ENCODE results near the gene DCXR. TPM values are rescaled to one million over a fixed set of nuclear protein-coding genes. Genes with fewer than 3 reads are reported as not detected.

DCXR gene
- total and polyA plus RNA-seq, 2 experiments from 2014 or later: 86.9 to 137 TPM

DNA sequence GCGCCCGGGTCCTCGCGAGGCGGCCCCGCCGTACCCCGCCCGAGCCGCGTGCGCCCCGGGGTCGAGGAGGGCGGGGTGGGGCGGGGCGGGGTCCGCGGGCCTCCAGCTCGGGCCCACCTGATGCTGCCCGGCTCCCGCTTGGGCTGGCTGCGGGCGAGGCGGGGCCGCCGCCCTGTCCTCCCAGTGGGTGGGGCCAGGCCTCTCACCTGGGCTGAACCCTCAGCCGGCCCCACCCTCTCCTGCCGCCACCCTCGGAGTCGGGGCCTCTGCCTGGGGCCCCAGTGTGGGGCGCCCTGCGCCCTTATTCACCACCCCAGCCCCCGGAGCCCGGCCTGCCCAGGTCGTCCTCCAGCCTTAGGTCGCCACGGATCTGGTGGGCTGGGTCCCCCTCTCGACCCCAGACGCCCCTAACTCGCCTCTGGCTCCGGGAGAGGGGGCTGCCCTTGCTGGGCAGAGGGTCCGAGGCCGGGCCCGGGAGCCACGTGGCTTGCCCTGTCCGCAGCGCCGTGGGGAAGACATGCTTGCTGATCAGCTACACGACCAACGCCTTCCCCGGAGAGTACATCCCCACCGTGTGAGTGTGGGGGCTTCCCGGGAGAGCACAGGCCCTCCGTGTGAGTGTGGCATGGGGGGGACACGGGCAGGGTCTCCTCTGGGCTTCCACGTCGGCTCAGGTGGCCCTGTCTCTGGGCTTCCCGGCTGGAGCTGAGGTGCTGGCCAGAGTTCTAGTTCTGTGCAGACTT is 5.4 kb downstream of the DCXR start:
- TF ChIP-seq EZH2phosphoT487 (IDR thresholded peaks at IDR 0.05; ENCODE audit: unreplicated experiment): no peak
- TF ChIP-seq CREB1 (CRISPR knock-in tag; IDR thresholded peaks at IDR 0.05; ENCODE audit: low read depth): no peak
- no peak for TF ChIP-seq ZNF331 (CRISPR knock-in tag; IDR thresholded peaks at IDR 0.05; ENCODE audit: low read depth)
- peak; percentile 49; the same call in 1 of the 2 replicates for TF ChIP-seq POLR2AphosphoS5 (IDR thresholded peaks at IDR 0.05; ENCODE audit: low read depth)
- TF ChIP-seq REST (IDR thresholded peaks at IDR 0.05; ENCODE audit: unreplicated experiment): no peak
- TF ChIP-seq, protein P1, sequence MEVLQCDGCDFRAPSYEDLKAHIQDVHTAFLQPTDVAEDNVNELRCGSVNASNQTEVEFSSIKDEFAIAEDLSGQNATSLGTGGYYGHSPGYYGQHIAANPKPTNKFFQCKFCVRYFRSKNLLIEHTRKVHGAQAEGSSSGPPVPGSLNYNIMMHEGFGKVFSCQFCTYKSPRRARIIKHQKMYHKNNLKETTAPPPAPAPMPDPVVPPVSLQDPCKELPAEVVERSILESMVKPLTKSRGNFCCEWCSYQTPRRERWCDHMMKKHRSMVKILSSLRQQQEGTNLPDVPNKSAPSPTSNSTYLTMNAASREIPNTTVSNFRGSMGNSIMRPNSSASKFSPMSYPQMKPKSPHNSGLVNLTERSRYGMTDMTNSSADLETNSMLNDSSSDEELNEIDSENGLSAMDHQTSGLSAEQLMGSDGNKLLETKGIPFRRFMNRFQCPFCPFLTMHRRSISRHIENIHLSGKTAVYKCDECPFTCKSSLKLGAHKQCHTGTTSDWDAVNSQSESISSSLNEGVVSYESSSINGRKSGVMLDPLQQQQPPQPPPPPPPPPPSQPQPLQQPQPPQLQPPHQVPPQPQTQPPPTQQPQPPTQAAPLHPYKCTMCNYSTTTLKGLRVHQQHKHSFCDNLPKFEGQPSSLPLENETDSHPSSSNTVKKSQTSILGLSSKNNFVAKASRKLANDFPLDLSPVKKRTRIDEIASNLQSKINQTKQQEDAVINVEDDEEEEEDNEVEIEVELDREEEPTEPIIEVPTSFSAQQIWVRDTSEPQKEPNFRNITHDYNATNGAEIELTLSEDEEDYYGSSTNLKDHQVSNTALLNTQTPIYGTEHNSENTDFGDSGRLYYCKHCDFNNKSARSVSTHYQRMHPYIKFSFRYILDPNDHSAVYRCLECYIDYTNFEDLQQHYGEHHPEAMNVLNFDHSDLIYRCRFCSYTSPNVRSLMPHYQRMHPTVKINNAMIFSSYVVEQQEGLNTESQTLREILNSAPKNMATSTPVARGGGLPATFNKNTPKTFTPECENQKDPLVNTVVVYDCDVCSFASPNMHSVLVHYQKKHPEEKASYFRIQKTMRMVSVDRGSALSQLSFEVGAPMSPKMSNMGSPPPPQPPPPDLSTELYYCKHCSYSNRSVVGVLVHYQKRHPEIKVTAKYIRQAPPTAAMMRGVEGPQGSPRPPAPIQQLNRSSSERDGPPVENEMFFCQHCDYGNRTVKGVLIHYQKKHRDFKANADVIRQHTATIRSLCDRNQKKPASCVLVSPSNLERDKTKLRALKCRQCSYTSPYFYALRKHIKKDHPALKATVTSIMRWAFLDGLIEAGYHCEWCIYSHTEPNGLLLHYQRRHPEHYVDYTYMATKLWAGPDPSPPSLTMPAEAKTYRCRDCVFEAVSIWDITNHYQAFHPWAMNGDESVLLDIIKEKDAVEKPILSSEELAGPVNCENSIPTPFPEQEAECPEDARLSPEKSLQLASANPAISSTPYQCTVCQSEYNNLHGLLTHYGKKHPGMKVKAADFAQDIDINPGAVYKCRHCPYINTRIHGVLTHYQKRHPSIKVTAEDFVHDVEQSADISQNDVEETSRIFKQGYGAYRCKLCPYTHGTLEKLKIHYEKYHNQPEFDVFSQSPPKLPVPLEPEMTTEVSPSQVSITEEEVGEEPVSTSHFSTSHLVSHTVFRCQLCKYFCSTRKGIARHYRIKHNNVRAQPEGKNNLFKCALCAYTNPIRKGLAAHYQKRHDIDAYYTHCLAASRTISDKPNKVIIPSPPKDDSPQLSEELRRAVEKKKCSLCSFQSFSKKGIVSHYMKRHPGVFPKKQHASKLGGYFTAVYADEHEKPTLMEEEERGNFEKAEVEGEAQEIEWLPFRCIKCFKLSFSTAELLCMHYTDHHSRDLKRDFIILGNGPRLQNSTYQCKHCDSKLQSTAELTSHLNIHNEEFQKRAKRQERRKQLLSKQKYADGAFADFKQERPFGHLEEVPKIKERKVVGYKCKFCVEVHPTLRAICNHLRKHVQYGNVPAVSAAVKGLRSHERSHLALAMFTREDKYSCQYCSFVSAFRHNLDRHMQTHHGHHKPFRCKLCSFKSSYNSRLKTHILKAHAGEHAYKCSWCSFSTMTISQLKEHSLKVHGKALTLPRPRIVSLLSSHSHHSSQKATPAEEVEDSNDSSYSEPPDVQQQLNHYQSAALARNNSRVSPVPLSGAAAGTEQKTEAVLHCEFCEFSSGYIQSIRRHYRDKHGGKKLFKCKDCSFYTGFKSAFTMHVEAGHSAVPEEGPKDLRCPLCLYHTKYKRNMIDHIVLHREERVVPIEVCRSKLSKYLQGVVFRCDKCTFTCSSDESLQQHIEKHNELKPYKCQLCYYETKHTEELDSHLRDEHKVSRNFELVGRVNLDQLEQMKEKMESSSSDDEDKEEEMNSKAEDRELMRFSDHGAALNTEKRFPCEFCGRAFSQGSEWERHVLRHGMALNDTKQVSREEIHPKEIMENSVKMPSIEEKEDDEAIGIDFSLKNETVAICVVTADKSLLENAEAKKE (CRISPR knock-in tag; IDR thresholded peaks at IDR 0.05): no peak
- TF ChIP-seq JUNB (IDR thresholded peaks at IDR 0.05; ENCODE audit: unreplicated experiment): no peak
- no peak for TF ChIP-seq NANOG (IDR thresholded peaks at IDR 0.05; ENCODE audit: borderline replicate concordance)
- DNase-seq (ENCODE audit: low spot score): peak; percentile 86

More for the DNA sequence above, 5.4 kb downstream of the DCXR start:
- peak overlapping the region; percentile 75 for H3K4me3 Mint-ChIP-seq
- Histone ChIP-seq H3K27me3 (ENCODE audit: insufficient read depth) (no peaks in the 10 kb centered on the region), H3K4me1 (ENCODE audit: insufficient read depth) (peaks cover 9% of the 10 kb centered on the region; the same call in 1 of the 2 replicates), H3K36me3 (ENCODE audit: insufficient read depth) (no peaks in the 10 kb centered on the region), H3K4me3 (peak overlapping the region; percentile 79), H3K79me2 (replicated peaks; ENCODE audit: insufficient read depth) (peaks cover 8% of the 10 kb centered on the region; the same call in 1 of the 2 replicates), H2AFZ (no peak overlapping the region), H3K4me2 (peak overlapping the region; percentile 92), H4K20me1 (replicated peaks; ENCODE audit: insufficient read depth) (no peaks in the 10 kb centered on the region; the same call in 1 of the 2 replicates), H3K27ac (ENCODE audit: low read depth) (no peak overlapping the region), H3K9me2 (ENCODE audit: insufficient read depth) (no peaks in the 10 kb centered on the region), H3F3A (replicated peaks; ENCODE audit: low read depth) (peaks cover 18% of the 10 kb centered on the region)
- H3K27ac Mint-ChIP-seq: no peak overlapping the region
- H3K4me1 Mint-ChIP-seq: peaks cover 19% of the 10 kb centered on the region
- H3K36me3 Mint-ChIP-seq (ENCODE audit: low read depth): peaks cover 3% of the 10 kb centered on the region; the same call in 2 of the 3 replicates
- H3K9me3 Mint-ChIP-seq: no peaks in the 10 kb centered on the region
- H3K27me3 Mint-ChIP-seq (ENCODE audit: insufficient read depth, low read depth, poor library complexity): peaks cover 12% of the 10 kb centered on the region
- ATAC-seq: peak; percentile 54

Measured in GM23338 (cell line).